DMS 273 (cell line): Measurements from ENCODE around the gene CLEC16A.
A peak's percentile ranks its signal among the peaks of the same experiment; 100 is the strongest.
"Not testable (repeated sequence)": the region's sequence is repeated elsewhere in the genome, so short reads cannot be mapped to it uniquely, and the experiment has no call there.

Source experiments
- DNase-seq: peaks from one replicate; lab custom pipeline; 2025; ENCODE audit not compliant: unreplicated experiment; lab: John Stamatoyannopoulos, UW

CLEC16A gene

DNA sequence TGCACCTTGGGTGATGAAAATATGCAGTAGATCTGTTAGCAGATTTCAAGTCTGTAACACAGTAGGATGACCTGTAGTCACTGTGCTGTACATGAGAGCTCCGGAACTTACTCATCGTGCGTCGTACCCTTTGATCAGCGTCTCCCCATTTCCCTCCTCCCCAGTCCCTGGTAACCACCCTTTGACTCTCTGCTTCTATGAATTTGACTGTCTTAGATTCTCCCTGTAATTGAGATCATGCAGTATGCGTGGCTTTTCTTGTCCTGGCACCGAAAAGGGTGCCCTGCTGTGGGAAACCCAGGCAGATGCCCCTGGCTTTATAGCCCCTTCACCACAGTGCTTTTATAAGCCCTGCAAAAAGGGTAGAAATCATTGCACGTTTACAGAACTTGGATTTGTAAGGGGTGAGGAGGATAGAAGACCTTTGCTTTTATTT lies 20.5 kb downstream of the CLEC16A start:
- no peak for DNase-seq

DNA sequence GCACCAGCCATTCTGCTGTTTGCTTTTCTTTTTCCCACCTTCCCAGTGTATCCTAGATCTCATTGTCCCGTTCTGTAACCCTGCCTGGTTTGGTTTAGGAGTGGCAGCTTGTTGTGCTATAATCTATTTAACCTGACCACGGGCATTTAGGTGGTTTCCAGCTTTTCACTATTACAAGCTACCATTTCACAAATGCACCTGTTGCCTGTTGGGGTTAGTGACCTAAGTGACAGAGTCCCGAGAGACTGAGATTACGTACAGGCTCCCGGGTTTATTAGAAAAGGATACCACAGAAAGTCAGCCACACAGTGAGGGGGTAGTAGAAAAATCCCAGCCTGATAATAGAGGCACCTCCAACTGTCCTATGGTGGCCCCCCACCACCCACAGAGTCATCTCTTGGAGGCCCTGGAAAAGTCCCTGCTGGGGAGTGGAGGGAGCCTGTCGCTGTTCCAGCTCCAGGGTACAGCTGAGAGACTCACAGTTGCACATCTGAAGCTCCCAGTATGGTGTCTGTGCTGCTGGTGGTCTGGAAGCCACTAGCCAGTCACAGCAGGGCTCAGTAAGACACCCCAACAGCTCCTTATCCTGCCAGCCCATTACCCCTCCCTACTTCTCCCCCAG lies 21.2 kb downstream of the CLEC16A start:
- no peak for DNase-seq

DNA sequence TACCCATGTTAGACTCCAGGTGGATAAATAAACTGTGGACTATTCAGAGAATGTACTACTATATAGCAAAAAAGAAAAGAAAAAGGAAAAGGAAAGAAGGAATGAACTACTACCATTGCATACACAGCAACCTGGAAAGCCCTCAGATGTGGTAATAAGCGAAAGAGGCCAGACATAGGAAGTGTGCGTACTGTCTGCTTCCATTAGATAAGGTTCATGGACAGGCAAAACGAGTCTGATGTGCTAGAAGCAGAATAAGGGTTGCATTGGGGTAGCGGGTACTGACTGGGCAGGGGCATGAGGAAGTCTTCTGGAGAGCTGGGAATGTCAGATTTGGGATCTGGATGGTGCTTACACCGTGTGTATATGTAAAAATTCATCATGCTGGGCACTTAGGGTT lies 21.8 kb downstream of the CLEC16A start:
- no peak for DNase-seq

DNA sequence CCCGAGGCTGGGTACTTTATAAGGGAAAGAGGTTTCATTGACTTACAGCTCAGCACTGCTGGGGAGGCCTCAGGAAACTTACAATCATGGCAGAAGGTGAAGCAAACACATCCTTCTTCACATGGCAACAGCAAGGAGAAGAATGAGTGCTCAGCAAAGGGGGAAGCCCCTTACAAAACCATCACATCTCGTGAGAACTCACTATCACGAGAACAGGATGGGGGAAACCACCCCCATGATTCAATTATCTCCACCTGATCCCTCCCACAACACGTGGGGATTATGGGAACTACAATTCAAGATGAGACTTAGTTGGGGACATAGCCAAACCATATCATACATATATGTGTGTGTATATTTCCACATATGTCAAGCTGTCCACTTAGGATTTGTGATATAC lies 22.2 kb downstream of the CLEC16A start:
- DNase-seq: not testable (repeated sequence)

DNA sequence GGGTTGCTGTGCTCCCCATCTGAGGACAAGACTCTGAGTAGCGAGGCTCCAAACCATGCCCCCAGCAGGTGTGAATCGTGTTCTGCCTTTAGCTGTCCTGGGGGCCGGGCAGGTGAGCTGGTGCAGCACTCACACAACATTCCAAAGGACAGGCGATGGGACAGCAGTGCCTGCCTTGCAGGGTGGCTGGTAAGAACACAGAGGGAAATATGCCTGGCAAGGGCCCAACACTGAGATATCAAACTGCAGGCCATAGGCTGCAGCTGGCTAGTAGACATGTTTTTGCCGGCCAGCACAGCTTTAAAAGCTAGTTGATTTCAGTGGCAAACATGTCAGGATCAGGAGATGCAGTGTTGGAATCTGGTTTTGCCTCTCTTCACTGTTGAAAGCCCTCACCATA lies 23.6 kb downstream of the CLEC16A start:
- no peak for DNase-seq

DNA sequence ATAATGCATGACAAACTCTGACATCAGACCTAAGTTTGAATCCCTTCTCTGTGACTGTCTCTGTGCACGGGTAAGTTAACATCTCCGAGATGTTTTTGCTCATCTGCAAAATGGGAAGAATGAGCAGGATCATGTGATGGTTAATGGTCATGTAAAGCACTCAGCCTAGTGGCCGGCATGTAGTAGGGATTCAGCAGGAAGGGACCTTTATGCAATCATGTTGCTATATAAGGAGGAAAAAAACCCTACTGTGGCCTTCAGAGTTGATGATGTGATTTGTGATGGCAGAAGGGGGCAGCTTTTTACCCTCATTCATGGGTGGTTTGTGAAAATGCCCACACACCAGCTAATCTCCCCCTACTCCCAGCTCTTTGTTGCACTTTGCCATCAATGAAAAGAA lies 24.1 kb downstream of the CLEC16A start:
- no peak for DNase-seq

DNA sequence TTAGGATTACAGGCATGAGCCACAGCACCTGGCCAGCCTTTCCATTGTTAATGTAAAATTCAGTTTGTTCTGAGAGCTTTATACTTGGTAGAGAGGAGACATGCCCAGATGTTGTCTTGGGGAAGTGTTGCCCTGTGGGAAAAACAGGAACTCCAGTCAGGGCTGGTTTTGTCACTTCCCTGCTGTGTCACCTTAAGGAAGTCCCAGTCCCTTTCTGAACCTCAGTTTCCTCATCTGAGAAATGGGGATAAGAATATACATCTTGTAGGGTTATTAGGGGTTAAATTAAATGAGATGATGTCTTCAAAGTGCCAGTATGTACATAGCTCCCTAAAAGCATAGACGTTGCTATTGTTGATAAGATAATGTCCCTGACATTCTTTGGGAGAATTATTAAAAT lies 25.3 kb downstream of the CLEC16A start:
- DNase-seq: no peak

DNA sequence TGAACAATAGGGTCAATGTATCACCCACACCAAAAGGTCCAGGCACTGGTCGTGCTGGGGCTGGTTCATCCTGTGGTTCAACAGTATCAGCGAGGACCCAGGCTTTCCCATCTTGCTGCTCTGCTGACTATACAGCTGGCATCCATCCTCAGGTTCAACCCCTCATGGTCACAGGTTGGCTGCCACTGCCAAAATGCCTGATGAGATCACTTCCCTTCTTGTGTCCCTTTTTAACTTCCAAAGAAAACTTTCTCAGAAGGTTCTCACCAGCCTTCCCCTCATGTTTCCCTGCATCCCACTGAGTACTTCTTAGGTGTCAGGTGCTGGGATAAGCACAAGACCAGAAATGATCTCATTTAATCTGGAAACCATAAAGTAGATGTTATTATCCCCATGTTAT lies 25.7 kb downstream of the CLEC16A start:
- no peak for DNase-seq

DNA sequence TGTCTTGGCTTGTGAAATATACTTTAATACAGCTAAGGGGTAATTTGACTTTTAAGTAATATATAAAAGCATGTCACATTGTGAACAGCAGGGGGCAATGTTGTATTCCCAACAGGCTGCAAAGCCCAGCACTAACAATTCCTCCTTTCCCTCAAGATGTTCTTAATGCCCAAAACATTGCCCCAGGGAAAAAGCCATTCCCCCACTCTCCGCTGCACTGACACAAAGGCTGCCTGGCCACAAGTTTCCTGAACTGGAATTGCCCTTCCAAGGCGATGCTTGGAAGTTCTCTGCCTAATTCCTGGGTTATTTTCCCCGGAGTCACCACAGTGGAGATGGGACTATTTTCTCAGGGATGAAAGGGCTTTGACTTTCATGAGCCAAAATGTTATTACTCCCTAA lies 27.2 kb downstream of the CLEC16A start:
- DNase-seq: peak; percentile 86

DNA sequence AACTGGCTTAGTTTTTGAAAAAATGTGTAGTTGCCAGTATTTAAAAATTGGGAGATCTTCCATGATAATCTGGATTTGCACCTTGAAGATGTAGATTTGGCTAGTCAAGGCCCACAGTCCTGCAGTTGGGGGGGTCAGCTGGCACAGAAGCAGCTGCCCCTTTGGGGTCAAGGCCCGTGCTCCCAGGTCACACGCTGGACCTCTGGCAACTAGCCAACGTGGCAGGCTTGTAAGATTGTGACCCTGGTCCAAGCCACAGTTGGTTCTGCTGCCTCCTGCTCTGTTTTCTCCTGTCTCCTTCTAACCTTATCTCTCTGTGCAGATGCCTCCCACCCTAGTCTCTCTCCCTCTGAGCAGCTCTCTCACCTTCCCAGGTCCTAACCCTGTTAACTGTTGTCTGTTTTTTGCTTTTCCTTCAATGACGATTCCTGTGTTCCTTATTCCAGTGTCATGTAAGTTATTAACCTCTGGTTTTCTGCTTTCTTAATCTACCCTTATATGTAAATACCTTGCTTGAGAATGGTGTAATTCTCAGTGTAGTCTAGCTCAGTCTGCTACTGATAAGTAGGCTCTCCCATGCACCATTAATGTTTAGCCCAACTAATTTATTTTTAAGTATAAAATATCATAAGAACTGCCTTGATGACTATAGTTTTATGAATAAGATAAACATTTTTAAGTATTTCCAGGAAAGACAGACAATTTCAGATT lies 27.9 kb downstream of the CLEC16A start:
- no peak for DNase-seq

DNA sequence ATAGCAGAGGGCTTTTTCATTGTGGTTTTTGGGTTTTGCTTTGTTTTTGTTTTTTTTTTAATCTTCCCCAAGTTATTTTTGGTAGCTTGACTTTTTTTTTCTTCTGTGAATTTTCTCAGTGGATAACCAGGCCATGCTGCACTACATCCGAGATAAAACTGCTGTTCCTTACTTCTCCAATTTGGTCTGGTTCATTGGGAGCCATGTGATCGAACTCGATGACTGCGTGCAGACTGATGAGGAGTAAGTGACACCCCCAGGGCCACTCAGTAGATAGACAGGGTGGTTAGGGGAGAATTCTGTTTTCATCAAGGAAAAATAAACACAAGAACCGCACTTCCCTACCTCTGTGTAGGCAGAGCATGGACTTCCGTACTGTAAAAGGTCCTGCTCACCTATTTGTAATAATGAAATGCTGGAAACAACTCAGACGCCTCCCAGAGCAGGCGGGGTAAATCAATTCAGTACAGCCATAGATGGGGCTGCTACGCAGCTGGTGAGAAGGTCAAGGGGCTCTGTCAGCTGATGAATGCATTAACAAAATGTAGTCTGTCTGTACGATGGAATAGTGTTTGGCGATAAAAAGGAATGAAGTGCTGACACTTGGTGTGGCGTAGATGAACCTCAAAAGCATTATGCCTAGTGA lies 28.6 kb downstream of the CLEC16A start:
- DNase-seq: no peak

DNA sequence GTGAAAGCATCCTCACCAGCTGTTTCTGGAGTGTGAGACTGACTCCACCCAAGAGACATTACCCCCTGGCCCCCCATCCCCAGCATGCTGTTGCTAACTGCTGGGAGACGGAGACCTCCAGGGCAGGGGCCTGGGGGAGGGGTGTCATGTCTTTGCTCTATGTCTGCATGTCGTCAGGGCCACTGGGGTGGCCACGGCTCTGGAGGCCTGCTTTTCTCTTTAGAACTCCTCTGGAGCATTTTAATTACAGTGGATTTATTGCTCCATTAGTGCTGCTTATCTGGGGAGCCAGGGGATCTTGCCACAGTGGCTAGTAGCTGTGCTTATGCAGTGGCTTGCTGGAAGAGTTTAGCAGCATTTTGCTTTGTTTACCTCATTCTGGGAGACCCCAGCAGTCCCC lies 32.3 kb downstream of the CLEC16A start:
- DNase-seq: no peak

DNA sequence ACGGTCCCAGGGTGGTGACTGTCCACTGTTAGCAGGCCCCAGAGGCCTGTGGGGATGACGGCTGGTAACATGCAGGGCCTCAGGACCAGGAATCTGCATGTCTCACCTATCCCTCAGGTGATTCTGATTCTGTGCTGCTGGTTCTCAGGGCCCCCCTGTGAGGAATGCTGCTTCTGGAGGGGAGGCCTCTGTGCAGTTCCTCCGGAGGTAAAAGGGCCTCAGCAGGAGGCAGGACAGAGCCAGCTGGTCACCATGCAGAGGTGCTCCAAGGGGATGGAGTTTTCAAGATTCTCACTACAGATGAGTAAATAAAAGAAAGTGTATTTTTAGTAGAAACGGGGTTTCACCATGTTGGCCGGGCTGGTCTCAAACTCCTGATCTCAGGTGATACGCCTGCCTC lies 33.8 kb downstream of the CLEC16A start:
- DNase-seq: no peak

DNA sequence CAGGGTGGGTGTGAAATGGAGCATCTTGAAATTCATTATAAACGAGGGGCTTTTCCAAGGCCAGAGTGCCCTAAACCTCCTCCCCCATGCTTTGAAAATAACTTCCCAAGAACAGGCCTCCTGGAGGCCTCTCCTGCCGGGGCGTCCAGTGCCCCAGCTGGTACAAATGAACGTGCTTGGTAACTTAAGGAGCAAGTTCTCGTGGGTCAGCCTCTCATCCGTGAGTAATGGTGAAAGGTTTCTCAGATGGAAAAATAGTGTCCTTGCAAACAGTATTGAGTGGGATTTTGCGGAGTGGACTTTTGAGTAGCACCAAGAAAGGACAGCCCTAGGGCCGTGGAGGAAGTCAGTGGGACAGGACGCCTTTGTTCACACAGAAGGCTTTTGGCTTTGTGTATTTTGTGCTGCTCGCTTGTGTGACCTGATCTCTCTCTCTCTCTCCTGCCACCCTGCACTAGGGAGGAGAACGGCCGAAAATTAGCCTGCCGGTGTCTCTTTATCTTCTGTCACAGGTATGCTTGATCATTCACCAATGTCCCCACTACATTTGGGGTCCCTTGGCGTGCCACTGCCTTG lies 34.6 kb downstream of the CLEC16A start:
- DNase-seq: no peak

DNA sequence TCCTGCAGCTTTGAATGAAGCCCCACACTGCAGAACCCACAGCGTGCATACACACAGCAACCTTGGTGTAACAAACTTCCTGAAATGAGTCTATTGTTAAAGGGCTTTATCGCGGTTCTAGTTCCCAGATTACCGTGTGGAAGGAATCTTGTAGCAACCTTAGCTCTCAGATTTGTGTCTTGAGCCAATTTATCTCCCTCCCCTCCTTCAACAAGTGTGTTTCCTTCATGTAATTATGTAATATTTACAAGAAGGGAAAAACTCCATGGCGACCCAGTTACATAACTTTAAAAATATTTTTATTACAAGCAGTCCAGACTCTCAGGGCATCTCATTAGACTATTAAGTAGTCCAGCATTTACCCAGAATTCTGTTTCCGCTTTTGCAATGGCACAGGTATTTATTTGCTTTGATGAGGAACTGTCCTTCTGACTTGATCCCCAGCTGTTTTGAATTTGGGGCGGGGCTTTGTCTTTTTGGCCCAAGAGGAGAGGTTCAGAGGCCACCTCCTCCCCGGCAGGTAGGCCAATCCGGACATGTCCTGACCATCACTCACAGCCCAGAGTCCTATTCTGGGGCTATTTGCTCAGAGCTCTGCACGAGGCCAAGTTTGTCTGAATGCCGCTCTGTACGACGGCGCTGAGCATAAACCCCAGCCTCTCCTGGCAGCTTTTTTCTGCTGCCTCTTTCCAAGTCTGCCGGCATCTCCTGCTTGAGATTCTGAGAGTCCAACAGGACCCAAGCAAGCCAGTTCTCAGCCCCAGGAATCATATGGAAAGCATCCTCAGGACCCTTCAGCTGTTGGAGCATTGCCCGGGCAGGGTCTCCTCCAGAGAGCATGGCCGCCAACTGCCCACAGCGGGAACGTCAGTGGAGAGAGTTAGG lies 35.6 kb downstream of the CLEC16A start:
- DNase-seq: no peak

DNA sequence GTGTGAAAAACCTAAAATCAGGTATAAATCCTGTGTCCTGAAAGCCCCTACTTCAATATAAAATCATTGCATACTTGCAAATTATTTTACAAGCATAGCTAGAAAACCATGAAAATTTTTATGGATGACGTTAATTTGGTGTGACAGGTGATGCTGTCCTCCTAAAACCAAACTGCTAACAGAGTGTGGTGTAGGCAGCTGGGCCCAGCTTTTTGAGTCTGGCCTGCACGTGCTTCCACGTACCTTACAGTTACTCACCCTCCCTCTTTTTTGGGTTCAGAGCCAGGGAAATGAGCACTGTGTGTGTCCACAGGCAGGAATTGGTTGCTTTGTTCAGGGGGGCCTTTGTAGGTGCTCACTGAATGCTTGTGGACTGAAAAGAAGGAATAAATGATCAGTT lies 36.4 kb downstream of the CLEC16A start:
- DNase-seq: no peak

DNA sequence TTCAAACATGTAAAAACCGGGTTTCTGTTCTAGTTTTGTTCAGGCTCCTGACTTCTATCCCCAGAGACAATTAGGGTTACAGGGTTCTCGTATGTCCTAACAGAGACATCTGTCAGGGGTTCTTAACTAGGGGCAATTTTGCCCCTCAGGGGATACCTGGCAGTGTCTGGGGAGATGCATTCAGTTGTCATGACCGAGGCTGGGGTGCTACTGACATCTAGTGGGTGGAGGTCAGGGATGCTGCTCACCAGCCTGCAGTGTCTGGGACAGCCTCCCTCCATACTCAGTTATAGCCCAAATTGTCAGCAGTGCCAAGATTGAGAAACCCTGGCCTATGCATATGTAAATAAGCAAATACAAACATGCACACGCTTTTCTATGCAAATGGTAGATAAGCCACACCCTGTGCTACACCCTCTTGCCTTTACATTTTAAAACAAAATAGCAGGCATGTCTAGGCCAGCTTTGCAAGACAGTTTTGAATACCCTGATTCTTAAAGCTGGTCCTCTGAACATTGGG lies 37.4 kb downstream of the CLEC16A start:
- peak; percentile 43 for DNase-seq

DNA sequence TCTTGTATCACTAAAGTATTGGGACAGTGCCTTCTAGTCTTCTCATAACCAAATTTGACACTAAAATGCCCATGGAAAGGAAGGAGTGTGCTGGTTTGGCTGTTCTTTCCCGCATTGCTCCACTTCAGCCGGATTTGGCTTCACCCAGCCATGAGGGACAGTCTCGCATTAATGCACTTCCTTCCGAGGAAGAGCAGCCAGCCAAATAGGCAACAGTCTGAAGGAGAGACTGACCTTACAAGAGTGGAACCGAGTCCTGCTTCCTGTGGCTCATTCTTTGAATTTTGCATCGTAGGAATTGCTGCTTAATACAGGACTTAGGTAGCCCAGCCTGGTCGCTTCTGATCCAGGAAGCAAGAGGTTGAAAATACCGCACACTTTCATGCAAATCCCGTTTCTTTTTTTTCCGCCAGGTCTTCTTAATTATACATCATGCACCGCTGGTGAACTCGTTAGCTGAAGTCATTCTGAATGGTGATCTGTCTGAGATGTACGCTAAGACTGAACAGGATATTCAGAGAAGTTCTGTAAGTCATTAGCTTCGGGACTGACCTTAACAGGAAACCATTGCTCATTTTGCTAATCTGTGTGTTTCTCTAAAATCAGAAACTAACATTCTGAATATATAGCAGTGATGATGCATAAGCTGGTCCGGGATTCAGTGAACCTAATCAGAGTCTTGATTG lies 38.2 kb downstream of the CLEC16A start:
- no peak for DNase-seq

DNA sequence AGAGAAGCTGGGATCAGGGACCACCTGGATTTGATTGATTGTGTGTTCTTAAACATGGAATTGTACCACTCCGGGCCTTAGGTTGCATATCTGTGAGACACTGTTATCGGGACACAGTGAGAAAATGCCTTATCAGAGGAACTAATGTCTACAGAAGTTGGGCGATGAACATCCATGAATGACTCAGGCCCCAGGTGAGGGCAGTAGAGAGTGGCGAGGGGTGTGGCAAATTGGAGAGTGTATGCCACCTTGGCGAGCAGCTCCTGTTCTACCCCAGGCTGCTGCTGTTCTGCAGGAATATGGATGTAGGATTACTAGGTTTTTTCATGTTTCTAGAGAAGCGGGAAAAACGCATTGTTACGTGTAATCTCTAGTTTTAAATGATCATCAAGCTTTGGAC lies 38.8 kb downstream of the CLEC16A start:
- peak; percentile 10 for DNase-seq

DNA sequence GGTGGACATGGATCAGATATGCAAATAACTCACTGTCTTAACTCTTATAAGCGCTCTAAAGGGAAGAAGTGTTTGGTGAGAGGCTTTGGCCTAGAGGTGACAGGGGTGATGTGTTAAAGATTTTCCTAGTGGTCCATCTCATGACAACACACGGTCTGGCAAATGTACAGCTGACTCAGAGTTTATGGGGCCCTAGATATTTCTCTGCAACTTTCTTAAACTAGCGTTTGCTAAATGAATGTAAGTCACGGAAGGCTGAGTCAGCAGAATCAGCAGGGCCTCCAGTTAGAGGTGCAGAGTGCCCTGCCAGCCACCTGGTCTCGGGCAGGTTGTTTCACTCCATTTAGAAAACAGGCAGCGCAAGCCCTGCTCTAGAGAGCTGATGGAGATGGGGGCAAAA lies 40.1 kb downstream of the CLEC16A start:
- DNase-seq: no peak
